OCI-LY7 (cell line): ENCODE results near the gene TMPO. TPM values are rescaled to one million over a fixed set of nuclear protein-coding genes. Genes with fewer than 3 reads are reported as not detected.
A peak's percentile ranks its signal among the peaks of the same experiment; 100 is the strongest.
"Not testable (repeated sequence)": the region's sequence is repeated elsewhere in the genome, so short reads cannot be mapped to it uniquely, and the experiment has no call there.

Source experiments
- BruUV-seq: library from RNA; stranded (reverse); fragments of 400-500 nt; replicated peaks from 2 replicates; lab custom pipeline; 2021; lab: Mats Ljungman, UMichigan
- CTCF ChIA-PET: fragments of 300-600 bp; sonication (Branson Sonifier 250); formaldehyde crosslinking; loops from one replicate; lab custom pipeline; 2022; ENCODE audit warnings: antibody characterized with exemption; ENCODE audit not compliant: unreplicated experiment; lab: Charles Lee
- POLR2A ChIA-PET: fragments of 300-600 bp; sonication (Branson Sonifier 250); formaldehyde crosslinking; loops from one replicate; lab custom pipeline; 2022; ENCODE audit warnings: antibody characterized with exemption; lab: Charles Lee
- DNase-seq: peaks from one replicate; pipeline ENCODE4 v3.0.0-alpha.2; 2015; ENCODE audit warnings: low spot score
- H2AFZ ChIP-seq: fragments of 200-600 bp; sonication (generic), shearing (Covaris generic); 2 replicates; pipeline ENCODE4 v1.6.1; 2014; ENCODE audit warnings: mild to moderate bottlenecking, antibody characterized with exemption, low read length, moderate library complexity
- H3K27ac ChIP-seq: fragments of 200-600 bp; sonication (generic); 2 replicates; pipeline ENCODE4 v1.5.1; 2014; ENCODE audit warnings: mixed run types, low read depth, mild to moderate bottlenecking, moderate library complexity, low read length, inconsistent platforms; ENCODE audit not compliant: poor library complexity, severe bottlenecking
- H3K36me3 ChIP-seq: fragments of 200-600 bp; sonication (generic); 2 replicates; pipeline ENCODE4 v1.6.1; 2014; ENCODE audit warnings: mild to moderate bottlenecking, antibody characterized with exemption, low read length, moderate library complexity, mixed read lengths; ENCODE audit not compliant: insufficient read depth
- H3K4me1 ChIP-seq: fragments of 200-600 bp; sonication (generic); 2 replicates; pipeline ENCODE4 v1.5.1; 2014; ENCODE audit warnings: mild to moderate bottlenecking, low read length; ENCODE audit not compliant: insufficient read depth, poor library complexity, severe bottlenecking
- H3K4me2 ChIP-seq: fragments of 200-600 bp; sonication (generic); 2 replicates; pipeline ENCODE4 v1.6.1; 2014; ENCODE audit warnings: mild to moderate bottlenecking, low read length
- H3K4me3 ChIP-seq: fragments of 200-600 bp; sonication (generic); 2 replicates; pipeline ENCODE4 v1.5.1; 2014; ENCODE audit warnings: mild to moderate bottlenecking, low read depth, low read length; ENCODE audit not compliant: poor library complexity, severe bottlenecking
- H3K79me2 ChIP-seq: fragments of 200-600 bp; sonication (generic); 2 replicates; pipeline ENCODE4 v1.6.1; 2016; ENCODE audit warnings: low read depth, mild to moderate bottlenecking, low read length, moderate library complexity, mixed read lengths; ENCODE audit not compliant: insufficient read depth
- H3K9me2 ChIP-seq: fragments of 200-600 bp; sonication (generic); 2 replicates; pipeline ENCODE4 v1.6.1; 2016; ENCODE audit warnings: mild to moderate bottlenecking, low read length, mixed read lengths; ENCODE audit not compliant: insufficient read depth
- H3K9me3 ChIP-seq: fragments of 200-600 bp; sonication (generic); 2 replicates; pipeline ENCODE4 v1.6.1; 2014; ENCODE audit warnings: mild to moderate bottlenecking, mixed run types, low read length, mixed read lengths
- H4K20me1 ChIP-seq: fragments of 200-600 bp; sonication (generic); 2 replicates; pipeline ENCODE4 v1.6.1; 2014; ENCODE audit warnings: mild to moderate bottlenecking, antibody characterized with exemption, low read length, moderate library complexity, mixed read lengths; ENCODE audit not compliant: insufficient read depth
- EZH2phosphoT487 ChIP-seq: fragments of 200-600 bp; sonication (generic); IDR thresholded peaks from 2 replicates; pipeline ENCODE4 v1.6.1; 2018; ENCODE audit warnings: low read depth, borderline replicate concordance, mild to moderate bottlenecking, mixed run types, antibody characterized with exemption, low read length, moderate library complexity, mixed read lengths
- intact Hi-C: fragments of 100-400 bp; cut with micrococcal nuclease; formaldehyde crosslinking; loops from one replicate; pipeline ENCODE4 v1.10.0; 2022; ENCODE audit not compliant: unreplicated experiment
- total RNA-seq, 2 experiments: library from RNA; depleted of rRNA in 1 of 2; stranded (reverse); fragments of >200 nt in 1 of 2; shearing (Covaris generic) in 1 of 2; gene quantifications; 2 replicates each; pipeline ENCODE4 v1.2.3, GENCODE V29; 2014 to 2022
- TF ChIP-seq, protein P1 (sequence below): fragments of 200-600 bp; sonication (generic); conservative IDR thresholded peaks from 2 replicates; pipeline ENCODE4 v1.5.1; 2014; ENCODE audit warnings: mild to moderate bottlenecking, antibody characterized with exemption, low read length, moderate library complexity, mixed read lengths

The TMPO gene
- total RNA-seq, 2 experiments from 2014 or later = 389 to 402 TPM

DNA sequence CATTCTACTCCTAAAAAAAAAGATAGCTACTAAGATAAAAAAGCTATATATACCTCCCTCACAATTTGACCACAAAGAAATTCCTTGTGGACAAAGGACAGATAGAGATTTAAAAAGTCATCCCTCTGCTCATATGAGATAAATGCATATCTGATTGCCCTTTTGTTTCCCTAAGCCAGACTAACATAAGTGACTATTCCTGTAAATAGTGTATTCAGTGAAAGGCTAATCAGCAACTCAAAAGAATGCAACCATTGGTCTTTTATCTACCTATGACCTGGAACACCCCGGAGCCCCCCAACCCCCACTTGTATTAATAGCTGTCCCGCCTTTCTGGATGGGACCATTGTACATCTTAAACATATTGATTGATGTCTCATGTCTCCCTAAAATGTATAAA lies 6.3 kb upstream of the TMPO start:
- no peaks in the 10 kb centered on the region for H3K9me2 ChIP-seq
- H4K20me1 ChIP-seq = peaks cover 7% of the 10 kb centered on the region; the same call in 1 of the 2 replicates
- H3K79me2 ChIP-seq = peaks cover 14% of the 10 kb centered on the region
- H3K9me3 ChIP-seq = no peaks in the 10 kb centered on the region
- intact Hi-C loops = no loop called here
- H3K4me1 ChIP-seq = peaks cover 27% of the 10 kb centered on the region
- H3K36me3 ChIP-seq = peaks cover 17% of the 10 kb centered on the region
- H3K4me2 ChIP-seq = no peak overlapping the region
- ChIA-PET CTCF (no interaction called here), POLR2A (interaction anchor here (0.7 to 1.1 kb wide), 3 partner anchors 12 to 105 kb away, joined by 3 to 6 read pairs (median 5); no protein-coding TSS in a partner anchor)
- no TSS peak for BruUV-seq
- H2AFZ ChIP-seq = no peak overlapping the region
- H3K4me3 ChIP-seq = no peak overlapping the region
- H3K27ac ChIP-seq = no peak overlapping the region
- DNase-seq = no peak
- TF ChIP-seq EZH2phosphoT487 = no peak
- TF ChIP-seq, protein P1, sequence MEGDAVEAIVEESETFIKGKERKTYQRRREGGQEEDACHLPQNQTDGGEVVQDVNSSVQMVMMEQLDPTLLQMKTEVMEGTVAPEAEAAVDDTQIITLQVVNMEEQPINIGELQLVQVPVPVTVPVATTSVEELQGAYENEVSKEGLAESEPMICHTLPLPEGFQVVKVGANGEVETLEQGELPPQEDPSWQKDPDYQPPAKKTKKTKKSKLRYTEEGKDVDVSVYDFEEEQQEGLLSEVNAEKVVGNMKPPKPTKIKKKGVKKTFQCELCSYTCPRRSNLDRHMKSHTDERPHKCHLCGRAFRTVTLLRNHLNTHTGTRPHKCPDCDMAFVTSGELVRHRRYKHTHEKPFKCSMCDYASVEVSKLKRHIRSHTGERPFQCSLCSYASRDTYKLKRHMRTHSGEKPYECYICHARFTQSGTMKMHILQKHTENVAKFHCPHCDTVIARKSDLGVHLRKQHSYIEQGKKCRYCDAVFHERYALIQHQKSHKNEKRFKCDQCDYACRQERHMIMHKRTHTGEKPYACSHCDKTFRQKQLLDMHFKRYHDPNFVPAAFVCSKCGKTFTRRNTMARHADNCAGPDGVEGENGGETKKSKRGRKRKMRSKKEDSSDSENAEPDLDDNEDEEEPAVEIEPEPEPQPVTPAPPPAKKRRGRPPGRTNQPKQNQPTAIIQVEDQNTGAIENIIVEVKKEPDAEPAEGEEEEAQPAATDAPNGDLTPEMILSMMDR = no peak

DNA sequence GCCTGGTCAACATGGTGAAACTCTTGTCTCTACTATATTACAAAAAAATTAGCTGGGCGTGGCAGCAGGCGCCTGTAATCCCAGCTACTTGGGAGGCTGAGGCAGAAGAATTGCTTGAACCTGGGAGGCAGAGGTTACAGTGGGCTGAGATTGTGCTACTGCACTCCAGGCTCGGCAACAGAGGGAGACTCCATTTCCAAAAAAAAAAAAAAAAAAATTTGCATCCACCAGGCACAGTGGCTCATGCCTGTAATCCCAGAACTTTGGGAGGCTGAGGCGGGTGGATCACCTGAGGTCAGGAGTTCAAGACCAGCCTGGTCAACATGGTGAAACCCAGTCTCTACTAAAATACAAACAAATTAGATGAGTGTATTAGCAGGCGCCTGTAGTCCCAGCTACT lies 3.6 kb upstream of the TMPO start:
- H3K9me3 ChIP-seq, H4K20me1 ChIP-seq, DNase-seq, H3K9me2 ChIP-seq, BruUV-seq, H2AFZ ChIP-seq, H3K4me2 ChIP-seq, POLR2A ChIA-PET, H3K4me3 ChIP-seq, CTCF ChIA-PET, H3K27ac ChIP-seq: not testable (repeated sequence)
- Histone ChIP-seq H3K4me1 (peaks cover 15% of the 10 kb centered on the region), H3K79me2 (peaks cover 30% of the 10 kb centered on the region), H3K36me3 (peaks cover 32% of the 10 kb centered on the region)
- intact Hi-C loops = loop anchor here (10.0 kb wide), 1 partner anchor 1093 kb away; no protein-coding TSS in a partner anchor

DNA sequence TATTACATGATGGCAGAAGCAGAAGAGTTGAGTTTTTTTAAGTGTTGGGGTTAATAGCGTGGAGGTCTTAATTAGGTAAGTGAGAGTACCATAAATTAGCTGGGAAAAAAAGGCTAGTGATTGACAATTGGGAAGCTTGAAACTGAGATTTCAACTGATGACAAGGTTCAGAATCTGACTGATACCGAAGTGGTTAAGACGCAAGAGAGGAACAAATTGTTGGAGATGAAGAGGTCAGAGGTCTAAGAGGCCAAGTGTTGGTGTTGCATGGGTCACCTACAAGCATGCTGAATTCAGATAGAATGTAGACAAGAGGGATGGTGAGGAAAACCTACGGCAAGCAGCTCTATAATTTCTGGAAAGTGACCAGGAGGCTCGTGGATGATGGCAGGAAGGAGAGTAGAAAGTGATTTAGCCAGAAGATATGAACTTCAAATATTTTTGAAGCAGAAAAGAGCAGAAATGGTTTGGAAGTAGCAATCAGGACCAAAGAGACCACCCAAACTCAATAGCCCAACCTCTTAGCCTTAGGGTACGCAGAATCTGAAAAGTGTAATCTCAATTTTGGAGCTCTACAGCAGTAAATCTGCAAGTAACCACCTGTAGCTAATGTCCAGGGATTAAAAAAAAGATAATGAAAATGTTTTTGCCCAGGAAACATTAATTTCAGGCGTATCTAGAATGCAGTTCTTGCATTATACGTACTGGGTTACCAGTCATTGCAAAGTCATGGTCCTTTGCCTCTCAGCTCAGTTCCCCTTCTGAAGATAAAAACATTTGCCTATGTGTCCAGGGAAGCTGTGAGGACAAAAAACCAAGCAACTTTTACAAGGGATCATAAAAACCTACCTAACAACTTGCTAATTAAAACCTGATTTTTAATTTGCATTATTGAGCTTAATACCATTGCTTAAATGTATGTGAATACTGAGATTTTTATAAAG lies 1.7 kb upstream of the TMPO start:
- H3K36me3 ChIP-seq = peaks cover 50% of the 10 kb centered on the region
- ChIA-PET POLR2A (interaction anchor here (0.6 to 5.6 kb wide), 9 partner anchors 8 to 240 kb away, joined by 3 to 64 read pairs (median 5); no protein-coding TSS in a partner anchor), CTCF (interaction anchor here (0.8 kb wide), 1 partner anchor 22 kb away, joined by 4 read pairs; no protein-coding TSS in a partner anchor)
- H3K79me2 ChIP-seq = peaks cover 49% of the 10 kb centered on the region
- peak overlapping the region; percentile 77 for H3K4me3 ChIP-seq
- no peak for TF ChIP-seq EZH2phosphoT487
- TF ChIP-seq, protein P1 = no peak
- peaks cover 15% of the 10 kb centered on the region for H3K4me1 ChIP-seq
- peaks cover 7% of the 10 kb centered on the region; the same call in 1 of the 2 replicates for H4K20me1 ChIP-seq
- peak; percentile 69 for DNase-seq
- H3K4me2 ChIP-seq = peak overlapping the region; percentile 93
- BruUV-seq = no TSS peak
- intact Hi-C loops = loop anchor here (10.0 kb wide), 1 partner anchor 1091 kb away; no protein-coding TSS in a partner anchor
- no peaks in the 10 kb centered on the region for H3K9me3 ChIP-seq
- peak overlapping the region; percentile 99 for H3K27ac ChIP-seq
- H3K9me2 ChIP-seq = no peaks in the 10 kb centered on the region
- H2AFZ ChIP-seq = no peak overlapping the region
